Activated CD8-positive, alpha-beta T cell treated with anti-CD3 and anti-CD28 coated beads for 36 hours (primary cell): ENCODE results near the gene PRDM16. TPM values are rescaled to one million over a fixed set of nuclear protein-coding genes. Genes with fewer than 3 reads are reported as not detected.

Experiments
- ATAC-seq: fragments of 200-7000 bp; cut with Tn5 transposase; one replicate; pipeline ENCODE4 v1.10.0; 2021; ENCODE audit warnings: mild to moderate bottlenecking, moderate library complexity
- CTCF ChIA-PET: fragments of 350-600 bp; sonication (Branson Sonifier 250); formaldehyde crosslinking; loops from one replicate; lab custom pipeline; 2021; ENCODE audit warnings: antibody characterized with exemption; lab: Charles Lee
- POLR2A ChIA-PET: fragments of 350-600 bp; sonication (Branson Sonifier 250); formaldehyde crosslinking; loops from one replicate; lab custom pipeline; 2021; ENCODE audit warnings: antibody characterized with exemption; lab: Charles Lee
- DNase-seq: peaks from one replicate; pipeline ENCODE4 v3.0.0-alpha.2; 2020
- H3K27ac Mint-ChIP-seq: one replicate; pipeline ENCODE4 v1.8.0; 2021; ENCODE audit warnings: mild to moderate bottlenecking, mixed read lengths
- H3K27me3 Mint-ChIP-seq: one replicate; pipeline ENCODE4 v1.8.0; 2021; ENCODE audit warnings: mixed read lengths
- H3K36me3 Mint-ChIP-seq: one replicate; pipeline ENCODE4 v1.8.0; 2021; ENCODE audit warnings: low read depth, mixed read lengths
- H3K4me1 Mint-ChIP-seq: one replicate; pipeline ENCODE4 v1.8.0; 2021; ENCODE audit warnings: low read depth, mixed read lengths
- H3K4me3 Mint-ChIP-seq: one replicate; pipeline ENCODE4 v1.8.0; 2021; ENCODE audit warnings: mild to moderate bottlenecking, moderate library complexity, mixed read lengths
- H3K9me3 Mint-ChIP-seq: one replicate; pipeline ENCODE4 v1.8.0; 2021; ENCODE audit warnings: mixed read lengths
- CTCF ChIP-seq: fragments of 200-600 bp; IDR thresholded peaks from one replicate; pipeline ENCODE4 v1.8.0; 2022; ENCODE audit warnings: antibody characterized with exemption, mild to moderate bottlenecking
- intact Hi-C: fragments of 100-400 bp; cut with micrococcal nuclease; formaldehyde crosslinking; loops from one replicate; pipeline ENCODE4 v1.10.0; 2022
- total RNA-seq, 2 experiments: library from RNA; stranded (reverse); gene quantifications; one replicate each; pipeline ENCODE4 v1.2.3, GENCODE V29; 2021

The PRDM16 gene
- total RNA-seq, 2 experiments from 2014 or later = 0.29 to 0.49 TPM

- ChIA-PET POLR2A (no interaction called here), CTCF (no interaction called here)
- H3K27me3 Mint-ChIP-seq = no peaks in the 10 kb centered on the region
- H3K27ac Mint-ChIP-seq = no peak overlapping the region
- H3K4me1 Mint-ChIP-seq = no peaks in the 10 kb centered on the region
- no peaks in the 10 kb centered on the region for H3K9me3 Mint-ChIP-seq
- no peak for TF ChIP-seq CTCF
- DNase-seq (no peak), ATAC-seq (no peak)
- intact Hi-C loops = no loop called here
- no peaks in the 10 kb centered on the region for H3K36me3 Mint-ChIP-seq
- no peak overlapping the region for H3K4me3 Mint-ChIP-seq
Observed at GRCh38 chr1:3132660-3133059, 63.7 kb downstream of the PRDM16 start.

- Mint-ChIP-seq H3K27ac (no peak overlapping the region), H3K36me3 (no peaks in the 10 kb centered on the region), H3K9me3 (no peaks in the 10 kb centered on the region), H3K4me3 (no peak overlapping the region), H3K27me3 (no peaks in the 10 kb centered on the region), H3K4me1 (no peaks in the 10 kb centered on the region)
- ATAC-seq = no peak
- intact Hi-C loops = no loop called here
- no peak for TF ChIP-seq CTCF
- CTCF ChIA-PET = interaction anchor here (0.6 kb wide), 1 partner anchor 1628 kb away, joined by 3 read pairs; no protein-coding TSS in a partner anchor
- DNase-seq = no peak
- POLR2A ChIA-PET = no interaction called here
Observed at GRCh38 chr1:3133686-3134085, 64.7 kb downstream of the PRDM16 start.

- DNase-seq (no peak), ATAC-seq (no peak)
- intact Hi-C loops = no loop called here
- ChIA-PET POLR2A (no interaction called here), CTCF (no interaction called here)
- Mint-ChIP-seq H3K9me3 (no peaks in the 10 kb centered on the region), H3K4me3 (no peak overlapping the region), H3K36me3 (no peaks in the 10 kb centered on the region), H3K27me3 (no peaks in the 10 kb centered on the region), H3K27ac (no peak overlapping the region), H3K4me1 (no peaks in the 10 kb centered on the region)
- no peak for TF ChIP-seq CTCF
Observed at GRCh38 chr1:3134381-3135072, 65.5 kb downstream of the PRDM16 start.

GRCh38 chr1:3135073-3135702 lies 66.2 kb downstream of the PRDM16 start:
- CTCF ChIA-PET = no interaction called here
- Mint-ChIP-seq H3K27me3 (no peaks in the 10 kb centered on the region), H3K36me3 (no peaks in the 10 kb centered on the region), H3K9me3 (no peaks in the 10 kb centered on the region), H3K4me1 (no peaks in the 10 kb centered on the region), H3K4me3 (no peak overlapping the region), H3K27ac (no peak overlapping the region)
- DNase-seq (no peak), ATAC-seq (no peak)
- intact Hi-C loops = no loop called here
- no peak for TF ChIP-seq CTCF
- POLR2A ChIA-PET = no interaction called here

- intact Hi-C loops = no loop called here
- CTCF ChIA-PET = no interaction called here
- POLR2A ChIA-PET = no interaction called here
- no peak for ATAC-seq
- Mint-ChIP-seq H3K27ac (no peak overlapping the region), H3K4me3 (no peak overlapping the region), H3K27me3 (no peaks in the 10 kb centered on the region), H3K36me3 (no peaks in the 10 kb centered on the region), H3K9me3 (no peaks in the 10 kb centered on the region), H3K4me1 (no peaks in the 10 kb centered on the region)
- no peak for TF ChIP-seq CTCF
- no peak for DNase-seq
Observed at GRCh38 chr1:3135744-3136455, 66.9 kb downstream of the PRDM16 start.
